Ecto neural progenitor cell (in vitro differentiated cells): ENCODE measurements around the gene CAMKMT.
"Not testable (repeated sequence)": the region's sequence is repeated elsewhere in the genome, so short reads cannot be mapped to it uniquely, and the experiment has no call there.

Experiments
- DNase-seq: peaks from one replicate; pipeline ENCODE4 v3.0.0-alpha.2; 2018; ENCODE audit warnings: low spot score

CAMKMT gene

GRCh38 chr2:44448860-44449527 is 87.2 kb downstream of the CAMKMT start:
- no peak for DNase-seq

DNA sequence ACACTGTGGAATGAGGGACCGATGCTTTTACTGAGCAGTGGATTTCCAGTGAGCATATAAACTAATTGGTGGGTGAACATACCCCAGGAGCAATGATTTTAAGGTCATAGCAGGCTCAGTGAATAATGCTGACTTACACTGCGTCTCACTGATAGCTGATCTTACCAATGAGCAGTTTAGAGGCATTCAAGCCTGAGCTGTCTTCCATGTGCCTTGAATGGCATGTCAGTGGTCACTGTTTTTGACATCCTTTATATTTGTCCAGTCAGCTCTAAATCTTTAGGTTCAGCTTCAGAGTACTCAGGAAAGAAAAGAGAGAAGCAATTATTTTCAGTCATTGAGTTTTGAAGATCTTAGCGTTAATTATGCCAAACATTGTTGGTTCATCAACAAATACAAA is 88.3 kb downstream of the CAMKMT start:
- DNase-seq: no peak

DNA sequence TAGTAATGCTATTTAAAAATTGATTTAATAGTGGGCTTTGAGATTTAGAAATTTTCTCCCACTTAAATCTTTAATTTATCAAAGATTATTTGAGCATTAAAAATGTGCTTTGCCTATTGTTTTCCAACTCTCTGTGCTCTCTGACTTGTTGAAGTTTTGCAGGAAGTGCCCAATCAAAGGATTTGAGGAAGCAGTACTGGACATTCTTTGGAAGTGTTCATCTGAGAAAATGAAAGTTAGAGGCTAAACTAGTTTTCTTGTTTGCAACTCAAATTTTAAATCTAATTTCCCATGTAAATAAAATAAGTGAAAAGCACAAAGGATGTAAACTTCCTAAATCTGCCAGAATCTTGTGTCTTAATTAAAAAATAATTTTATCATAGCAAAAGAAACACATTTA is 89.1 kb downstream of the CAMKMT start:
- no peak for DNase-seq

GRCh38 chr2:44452069-44452583 is 90.4 kb downstream of the CAMKMT start:
- no peak for DNase-seq

DNA sequence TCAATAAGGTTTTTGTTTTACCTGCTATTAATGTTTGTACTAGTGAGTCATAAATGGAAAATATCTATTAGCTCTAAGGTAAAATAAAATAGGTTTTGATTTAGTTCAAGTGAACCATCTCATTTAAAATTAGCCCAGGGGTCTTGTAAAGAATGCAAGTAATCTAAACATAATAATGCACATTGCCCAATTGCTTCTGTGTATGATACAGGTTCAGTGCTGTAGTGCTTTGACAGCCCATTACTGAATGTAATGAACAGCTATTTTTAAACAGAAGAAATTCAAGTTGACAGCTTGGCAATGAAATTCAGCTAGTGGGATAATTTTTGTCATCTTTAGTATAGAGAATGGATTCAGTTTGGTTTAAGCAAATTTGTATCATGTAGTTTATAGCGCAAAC is 91.5 kb downstream of the CAMKMT start:
- DNase-seq: no peak

GRCh38 chr2:44455877-44456276 is 94.1 kb downstream of the CAMKMT start:
- DNase-seq: no peak

DNA sequence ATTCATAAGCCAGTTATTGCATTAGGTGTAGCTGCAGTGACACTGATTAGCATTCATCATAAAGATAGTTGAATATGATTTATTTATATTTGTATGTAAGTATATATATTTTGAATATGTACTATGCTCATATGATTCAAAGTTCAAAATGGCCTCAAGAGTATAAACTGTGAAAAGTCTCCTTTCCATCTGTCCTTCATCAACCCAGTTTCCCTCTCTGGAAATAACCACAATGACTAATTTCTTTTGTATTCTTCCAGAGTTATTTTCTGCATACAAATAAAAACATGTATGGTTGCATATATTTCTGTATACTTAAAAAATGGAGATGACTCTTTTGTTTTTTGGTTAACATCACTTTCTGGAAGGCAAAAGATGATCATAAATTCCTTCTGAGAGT is 95.2 kb downstream of the CAMKMT start:
- DNase-seq: no peak

DNA sequence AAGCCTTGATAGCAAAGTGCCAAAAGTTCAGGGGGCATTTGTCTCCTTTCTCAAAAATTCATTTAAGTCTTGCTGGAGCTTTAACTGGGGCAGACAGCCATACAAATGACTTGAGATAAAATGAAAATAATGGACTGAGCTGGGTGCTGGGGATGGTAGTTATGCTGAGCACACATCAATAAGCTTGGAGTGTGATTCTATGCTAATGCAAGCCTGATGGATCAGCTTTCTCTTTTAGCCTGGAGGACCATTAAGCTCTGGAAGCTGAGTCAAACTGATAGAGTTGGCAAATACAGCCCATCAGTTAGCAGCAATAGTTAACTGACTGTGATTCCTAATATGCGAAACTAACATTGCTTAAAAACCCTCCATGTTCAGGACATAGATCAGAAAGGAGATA is 98.0 kb downstream of the CAMKMT start:
- DNase-seq: no peak

- DNase-seq: no peak
Observed at GRCh38 chr2:44462934-44463849, 101.4 kb downstream of the CAMKMT start.

DNA sequence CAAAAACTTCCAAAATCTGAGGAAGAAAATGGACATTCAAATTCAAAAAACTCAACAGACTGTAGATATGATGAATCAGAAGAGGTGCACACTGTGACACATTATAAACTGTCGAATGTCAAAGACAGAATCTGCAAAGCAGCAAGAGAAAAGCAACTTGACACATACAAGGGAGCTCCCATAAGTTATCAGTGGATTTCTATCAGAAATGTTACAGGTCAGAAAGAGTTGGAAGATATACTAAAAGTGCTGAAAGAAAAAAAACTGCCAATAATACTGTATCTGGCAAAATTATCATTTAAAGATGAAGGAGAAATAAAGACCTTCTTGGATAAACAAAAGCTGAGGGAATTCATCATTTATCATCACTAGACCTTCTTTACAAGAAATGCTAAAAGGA is 102.7 kb downstream of the CAMKMT start:
- no peak for DNase-seq

DNA sequence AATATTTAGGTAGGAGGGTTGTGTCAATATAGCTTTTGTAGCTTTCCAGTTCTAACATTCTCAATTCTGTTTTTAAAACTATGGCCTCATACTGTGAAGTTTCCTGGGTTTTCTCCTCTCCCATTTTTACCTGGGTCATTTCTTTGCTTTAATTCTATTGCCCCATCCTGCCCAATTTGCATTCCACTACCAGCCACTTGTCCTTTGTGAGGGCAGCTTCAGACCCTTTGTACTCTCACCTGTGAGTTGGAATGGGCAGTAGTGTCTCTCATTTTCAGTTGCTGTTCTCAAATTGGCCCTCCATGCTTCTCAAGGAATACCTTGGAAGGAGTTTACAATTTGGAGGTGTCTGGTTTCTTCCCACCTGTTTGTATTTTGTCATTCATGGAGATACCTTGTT is 108.4 kb downstream of the CAMKMT start:
- no peak for DNase-seq

GRCh38 chr2:44477657-44478414 is 116.1 kb downstream of the CAMKMT start:
- DNase-seq: no peak

GRCh38 chr2:44479127-44479887 is 117.6 kb downstream of the CAMKMT start:
- DNase-seq: no peak

DNA sequence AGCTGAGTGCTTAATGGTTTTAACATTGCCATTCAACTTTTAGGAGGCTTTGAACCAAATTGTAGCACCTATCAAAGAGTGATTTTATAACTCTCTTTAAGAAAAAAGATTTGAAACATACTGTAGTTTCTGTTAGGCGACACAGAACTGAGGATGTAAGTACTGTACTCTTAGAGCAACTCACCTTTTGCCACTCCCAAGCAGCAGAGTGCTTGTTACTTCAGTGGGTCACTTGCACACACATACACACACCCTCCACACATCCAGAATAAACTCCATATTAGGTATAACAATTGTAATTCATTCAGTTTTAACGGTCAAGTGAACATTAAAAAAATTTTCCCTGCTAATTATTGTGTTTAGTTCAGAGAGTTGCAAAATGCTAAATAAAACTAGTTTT is 118.3 kb downstream of the CAMKMT start:
- DNase-seq: no peak

- DNase-seq: no peak
Observed at GRCh38 chr2:44487052-44487451, 125.3 kb downstream of the CAMKMT start.

DNA sequence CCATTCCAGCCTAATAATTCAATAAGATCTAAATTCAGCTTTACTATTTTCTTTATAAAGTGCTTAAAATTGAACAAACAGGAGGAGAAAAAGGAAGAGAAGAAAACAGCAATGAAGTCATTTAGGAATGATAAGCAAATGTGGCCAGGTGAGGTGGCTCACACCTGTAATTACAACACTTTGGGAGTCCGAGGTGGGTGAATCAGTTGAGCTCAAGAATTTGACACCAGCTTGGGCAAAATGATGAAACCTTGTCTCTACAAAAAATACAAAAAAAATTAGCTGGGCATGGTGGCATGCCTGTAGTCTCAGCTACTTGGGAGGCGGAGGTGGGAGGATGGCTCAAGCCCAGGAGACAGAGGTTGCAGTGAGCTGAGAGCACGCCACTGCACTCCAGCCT is 129.0 kb downstream of the CAMKMT start:
- DNase-seq: no peak

- no peak for DNase-seq
Observed at GRCh38 chr2:44494006-44494405, 132.3 kb downstream of the CAMKMT start.

GRCh38 chr2:44495035-44495434 is 133.3 kb downstream of the CAMKMT start:
- no peak for DNase-seq

GRCh38 chr2:44495544-44495943 is 133.8 kb downstream of the CAMKMT start:
- no peak for DNase-seq

DNA sequence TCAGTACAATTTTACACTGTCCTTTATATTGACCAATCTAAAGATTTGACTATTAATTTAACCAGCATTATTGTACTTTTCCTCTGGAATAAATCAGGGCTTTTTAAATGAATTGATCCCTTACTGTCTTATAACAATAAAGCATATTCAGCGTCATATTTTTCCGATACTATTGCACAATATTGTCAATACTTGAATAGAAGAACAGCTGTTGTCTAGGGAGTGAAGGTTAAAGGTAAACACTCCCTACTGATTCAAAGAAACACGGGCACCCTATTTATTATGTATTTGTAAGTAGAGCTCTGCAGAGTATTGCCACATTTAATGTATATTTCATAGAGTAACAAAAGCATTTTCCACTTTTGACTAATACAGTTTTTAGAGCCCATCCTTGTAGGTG is 134.4 kb downstream of the CAMKMT start:
- DNase-seq: no peak

DNA sequence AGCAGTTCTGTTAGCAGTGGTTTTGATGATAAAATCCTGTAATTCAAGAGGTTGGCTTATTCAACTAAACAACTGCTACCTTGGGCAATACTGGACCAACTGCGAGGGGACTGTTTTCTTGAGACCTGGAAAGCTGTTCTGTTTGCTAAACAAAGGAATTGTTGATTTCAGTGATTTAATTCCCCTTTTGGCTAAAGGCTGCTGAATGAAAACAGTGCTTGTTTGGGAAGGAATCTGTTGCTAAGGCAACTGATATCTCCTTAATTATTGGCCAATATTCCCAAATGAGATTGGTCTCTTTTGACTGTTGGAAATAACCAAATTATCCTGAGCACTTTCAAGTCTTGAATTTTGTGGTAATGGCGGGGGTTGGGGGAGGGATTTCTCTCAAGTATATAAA is 136.8 kb downstream of the CAMKMT start:
- no peak for DNase-seq

DNA sequence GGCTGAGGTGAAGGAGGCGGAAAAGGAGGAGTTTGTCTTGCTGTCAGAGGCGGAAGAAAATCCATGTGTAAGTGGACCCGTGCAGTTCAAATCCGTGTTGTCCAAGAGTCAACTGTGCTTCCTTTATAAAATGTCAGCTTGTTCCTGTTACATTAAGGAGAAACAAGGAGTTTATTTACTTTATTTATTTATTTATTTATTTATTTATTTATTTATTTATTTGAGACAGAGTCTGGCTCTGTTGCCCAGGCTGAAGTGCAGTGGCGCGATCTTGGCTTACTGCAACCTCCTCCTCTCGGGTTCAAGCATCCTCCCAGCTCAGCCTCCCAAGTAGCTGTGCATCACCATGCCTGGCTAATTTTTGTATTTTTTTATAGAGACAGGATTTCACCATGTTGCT is 143.9 kb downstream of the CAMKMT start:
- DNase-seq: not testable (repeated sequence)
